Stimulated activated CD4-positive, alpha-beta T cell treated with anti-CD3 and anti-CD28 coated beads, TNF-alpha, amount 100 ng/mL, for 24 hours (primary cell): ENCODE results near the gene ADGRF3.
"Not testable (repeated sequence)": the region's sequence is repeated elsewhere in the genome, so short reads cannot be mapped to it uniquely, and the experiment has no call there.

Experiments used
- DNase-seq, 3 experiments: peaks; one replicate each; pipeline ENCODE4 v3.0.0-alpha.2; 2020; ENCODE audit warnings: low read depth in 3 of 3

ADGRF3 gene

DNA sequence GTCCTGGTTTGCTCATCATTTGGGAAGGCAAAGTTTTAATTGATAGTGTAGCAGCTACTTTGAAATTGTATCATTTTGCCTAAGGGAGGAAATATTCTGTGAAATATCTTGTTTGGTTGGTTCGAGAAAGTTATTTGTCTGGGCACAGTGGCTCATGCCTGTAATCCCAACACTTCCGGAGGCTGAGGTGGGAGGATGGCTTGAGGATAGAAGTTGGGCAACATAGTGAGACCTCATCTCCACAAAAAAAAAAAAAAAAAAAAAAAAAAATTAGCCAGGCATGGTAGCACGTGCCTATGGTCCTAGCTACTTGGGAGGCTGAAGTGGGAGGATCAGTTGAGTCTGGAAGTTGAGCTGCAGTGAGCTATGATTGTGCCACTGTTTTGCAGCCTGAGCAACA, 3.1 kb upstream of the ADGRF3 start:
- no peak for DNase-seq

DNA sequence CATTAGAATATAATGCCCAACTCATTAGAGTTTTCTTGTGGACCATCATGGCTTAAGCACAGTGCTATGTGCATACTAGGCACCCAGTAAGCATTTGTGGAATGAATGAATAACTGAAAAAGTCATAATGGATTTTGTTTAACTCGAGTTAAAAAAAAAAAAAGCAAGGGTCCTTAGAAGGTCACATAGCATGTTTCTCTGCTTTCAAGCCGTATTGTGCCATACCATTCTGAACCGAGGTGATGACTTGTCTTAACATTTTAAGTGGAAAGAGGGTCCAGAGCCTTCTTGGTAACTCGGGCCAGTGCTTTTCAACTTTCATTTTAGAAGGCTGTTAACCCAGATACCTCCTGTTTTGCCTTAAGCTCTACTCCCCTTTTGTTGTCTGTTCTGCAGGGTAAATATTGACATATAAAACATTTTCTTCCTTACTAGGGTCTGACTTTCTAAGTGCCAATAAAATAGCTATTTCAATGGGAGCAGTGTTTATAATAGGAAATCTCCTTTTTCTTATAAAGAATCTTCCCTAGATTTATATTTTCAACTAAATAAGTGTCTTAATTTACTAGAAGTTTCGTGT, 787 bp upstream of the ADGRF3 start:
- no peak for DNase-seq

DNA sequence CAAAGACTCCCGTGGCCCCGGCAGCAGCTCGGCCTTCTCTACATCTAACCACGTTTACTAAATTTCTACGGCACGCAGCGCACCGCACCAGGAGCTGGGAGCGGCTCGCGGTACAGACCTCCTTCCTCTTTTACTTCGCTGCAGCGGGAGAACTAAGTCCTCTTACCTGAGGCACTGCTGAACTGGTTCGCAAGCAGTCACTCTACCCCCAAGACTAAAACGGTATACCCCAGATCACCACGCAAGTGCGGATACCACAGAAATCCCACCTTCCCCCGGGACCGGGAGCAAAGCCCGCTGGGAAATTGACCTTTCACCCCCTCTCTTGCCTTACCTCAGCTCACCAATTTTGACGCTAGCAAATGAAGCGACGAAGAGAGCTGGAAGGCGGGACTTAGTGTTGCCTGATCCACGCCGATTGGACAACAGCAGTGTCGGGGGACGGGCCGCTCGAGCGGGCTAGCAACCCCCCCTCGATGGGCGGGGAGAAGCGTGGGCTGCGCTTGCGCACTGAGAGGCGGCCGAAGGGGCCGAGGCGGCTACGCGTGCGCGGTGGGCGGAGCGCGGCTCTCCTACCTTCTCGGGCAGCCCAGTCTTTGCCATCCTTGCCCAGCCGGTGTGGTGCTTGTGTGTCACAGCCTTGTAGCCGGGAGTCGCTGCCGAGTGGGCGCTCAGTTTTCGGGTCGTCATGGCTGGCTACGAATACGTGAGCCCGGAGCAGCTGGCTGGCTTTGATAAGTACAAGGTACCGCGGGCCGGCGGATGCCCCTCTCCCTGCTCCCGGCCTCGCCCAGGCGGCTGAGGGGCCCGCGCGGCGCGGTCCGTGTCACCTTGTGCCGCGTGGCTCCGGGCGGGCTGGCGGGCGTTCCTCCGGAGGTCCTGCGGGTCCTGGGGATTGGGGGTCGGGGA, 790 bp downstream of the ADGRF3 start, which contains the start of gene SELENOI:
Gene SELENOI, plus strand, starts transcription at position 599 of the 909 bp plus-strand sequence. Its CDS starts 90 bp downstream, at position 689.
- DNase-seq = peak; percentile 98 to 99 (median 99)

DNA sequence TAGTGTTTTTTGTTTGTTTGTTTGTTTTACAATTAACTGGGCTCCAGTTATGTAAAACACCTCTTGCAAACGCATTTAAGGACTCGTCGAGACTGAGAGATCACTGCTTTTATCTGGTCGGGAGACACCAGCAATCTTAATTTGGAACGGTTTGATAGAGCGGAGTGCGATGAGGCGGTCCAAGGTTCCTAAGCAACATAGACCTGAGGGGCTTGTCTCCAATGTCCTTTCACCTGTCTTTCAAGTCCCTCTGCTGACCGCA, 1.4 kb downstream of the ADGRF3 start:
- DNase-seq = no peak

DNA sequence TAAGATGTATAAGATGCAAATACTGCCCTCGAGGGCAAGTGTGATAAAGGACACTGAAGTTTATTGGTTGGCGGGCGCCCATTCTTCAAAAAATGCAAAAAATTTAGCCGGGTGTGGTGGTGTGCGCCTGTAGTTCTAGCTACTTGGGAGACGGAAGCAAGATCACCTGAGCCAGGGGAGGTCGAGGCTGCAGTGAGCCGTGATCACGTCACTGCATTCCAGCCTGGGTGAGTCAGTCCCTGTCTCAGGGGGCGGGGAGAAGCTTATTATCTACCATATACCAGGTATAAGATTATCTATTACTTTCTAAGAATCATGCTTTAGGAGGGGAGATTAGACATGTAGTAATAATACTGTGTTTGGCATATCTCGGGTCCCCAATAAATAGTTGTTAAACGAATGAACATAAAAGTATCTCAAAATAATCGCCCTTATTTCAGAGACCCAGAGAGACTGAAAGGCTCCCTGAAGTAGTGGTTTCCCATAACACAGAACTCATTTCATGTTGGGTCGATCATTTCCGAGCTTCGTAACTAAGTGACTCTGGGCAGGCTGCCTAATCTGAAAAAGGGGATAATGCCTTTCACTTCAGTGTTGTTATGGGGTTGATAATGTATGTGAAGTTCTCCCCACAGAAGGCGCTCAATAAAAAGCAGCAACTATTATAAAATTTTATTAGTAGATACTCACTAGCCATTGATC, 1.9 kb downstream of the ADGRF3 start:
- DNase-seq = peak in 1 of 3 experiments; percentile 16

DNA sequence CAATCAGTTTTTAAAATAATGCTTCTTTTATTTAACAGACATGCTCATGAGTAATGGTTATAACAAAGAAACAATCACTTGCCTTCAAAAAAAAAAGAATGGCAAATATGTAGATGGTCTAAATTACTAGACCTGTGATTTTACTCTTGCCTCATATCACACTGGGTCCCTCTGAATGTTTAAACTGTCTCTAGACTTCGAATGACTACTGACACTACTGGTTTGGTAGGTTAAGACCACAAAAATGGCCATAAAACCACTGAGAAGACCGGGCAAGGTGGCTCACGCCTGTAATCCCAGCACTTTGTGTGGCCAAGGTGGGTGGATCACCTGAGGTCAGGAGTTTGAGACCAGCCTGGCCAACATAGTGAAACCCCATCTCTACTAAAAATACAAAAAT, 5.8 kb downstream of the ADGRF3 start:
- no peak for DNase-seq

DNA sequence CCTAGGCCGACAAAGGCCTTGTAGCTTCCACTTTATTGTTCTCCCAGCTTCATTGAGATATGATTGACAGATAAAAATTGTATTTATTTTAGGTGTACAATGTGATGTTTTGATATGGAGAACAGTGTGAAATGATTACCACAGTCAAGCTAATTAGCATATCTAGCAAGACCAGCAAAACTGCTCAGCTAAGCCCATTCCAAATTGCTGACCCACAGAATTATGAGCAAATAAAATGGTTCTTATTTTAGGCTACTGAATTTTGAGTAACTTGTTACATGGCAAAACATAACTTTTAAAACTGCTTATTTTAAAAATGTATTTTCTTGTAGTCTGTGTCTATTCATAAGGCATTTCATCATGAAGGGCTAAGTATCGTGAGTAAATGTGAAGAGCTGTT, 9.3 kb downstream of the ADGRF3 start:
- no peak for DNase-seq

DNA sequence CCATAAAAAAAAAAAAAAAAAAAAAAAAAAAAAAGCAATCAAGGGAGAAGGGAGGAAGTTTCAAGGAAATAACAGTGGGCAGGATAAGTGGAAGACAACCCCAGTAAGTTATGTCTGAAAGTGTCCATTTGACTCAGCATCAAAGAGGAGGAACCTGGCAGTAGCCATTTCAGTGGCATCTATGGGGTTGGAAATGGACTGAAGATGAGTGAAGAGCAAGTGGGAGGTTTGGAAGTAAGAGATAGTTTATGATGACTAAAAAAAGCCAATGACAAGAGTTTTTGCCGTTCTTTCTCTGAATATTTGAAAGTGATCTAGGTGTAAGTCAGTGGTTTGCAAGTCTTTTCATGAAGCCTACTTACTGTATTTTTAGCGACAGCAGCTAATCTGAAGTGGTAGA, 9.9 kb downstream of the ADGRF3 start:
- DNase-seq = no peak

DNA sequence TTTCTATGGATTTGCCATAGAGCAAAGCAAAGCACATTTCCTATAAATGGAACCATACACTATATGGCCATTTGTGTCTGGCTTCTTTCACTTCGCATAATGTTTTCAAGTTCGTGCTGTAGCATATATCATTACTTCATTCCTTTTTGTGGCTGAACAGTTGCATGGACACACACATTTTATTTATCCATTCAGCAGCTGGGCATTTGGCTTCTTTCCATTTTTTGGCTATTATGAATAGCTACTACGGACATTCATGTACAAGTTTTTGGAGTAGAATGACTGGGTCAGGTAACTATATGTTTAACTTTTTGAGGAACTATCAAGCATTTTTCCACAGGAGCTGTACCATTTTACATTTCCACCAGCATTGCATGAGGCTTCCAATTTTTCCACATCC, 11.4 kb downstream of the ADGRF3 start:
- no peak for DNase-seq

DNA sequence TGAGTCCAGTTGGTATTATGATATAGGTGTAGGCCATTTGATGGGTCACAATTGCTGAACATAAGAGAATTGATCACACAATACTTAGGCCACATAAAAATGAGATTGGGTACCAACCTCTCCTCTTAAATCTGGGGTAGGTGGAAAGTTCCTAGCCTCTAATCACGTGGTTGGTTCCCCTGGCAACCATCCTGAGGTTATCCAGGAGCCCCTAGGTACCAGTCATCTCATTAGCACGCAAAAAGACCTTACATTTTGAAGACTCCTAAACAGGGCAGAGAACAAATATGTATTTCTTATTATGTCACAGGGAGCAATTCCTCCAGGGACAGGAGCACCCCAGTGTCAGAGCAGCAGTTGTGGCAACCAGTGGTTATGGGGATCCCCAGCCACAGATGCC, 13.3 kb downstream of the ADGRF3 start:
- DNase-seq = no peak

DNA sequence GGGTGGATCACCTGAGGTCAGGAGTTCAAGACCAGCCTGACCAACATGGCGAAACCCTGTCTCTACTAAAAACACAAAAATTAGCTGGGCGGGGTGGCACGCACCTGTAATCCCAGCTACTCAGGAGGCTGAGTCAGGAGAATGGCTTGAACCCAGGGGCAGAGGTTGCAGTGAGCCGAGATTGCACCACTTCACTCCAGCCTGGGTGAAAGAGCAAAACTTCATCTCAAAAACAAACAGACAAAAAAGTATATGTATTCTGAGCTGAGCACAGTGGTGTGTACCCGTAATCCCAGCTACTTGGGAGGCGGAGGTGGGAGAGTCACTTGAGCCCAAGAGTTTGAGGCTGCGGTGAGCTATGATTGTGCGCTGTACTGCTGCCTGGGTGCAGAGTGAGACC, 15.3 kb downstream of the ADGRF3 start:
- not testable (repeated sequence) for DNase-seq

DNA sequence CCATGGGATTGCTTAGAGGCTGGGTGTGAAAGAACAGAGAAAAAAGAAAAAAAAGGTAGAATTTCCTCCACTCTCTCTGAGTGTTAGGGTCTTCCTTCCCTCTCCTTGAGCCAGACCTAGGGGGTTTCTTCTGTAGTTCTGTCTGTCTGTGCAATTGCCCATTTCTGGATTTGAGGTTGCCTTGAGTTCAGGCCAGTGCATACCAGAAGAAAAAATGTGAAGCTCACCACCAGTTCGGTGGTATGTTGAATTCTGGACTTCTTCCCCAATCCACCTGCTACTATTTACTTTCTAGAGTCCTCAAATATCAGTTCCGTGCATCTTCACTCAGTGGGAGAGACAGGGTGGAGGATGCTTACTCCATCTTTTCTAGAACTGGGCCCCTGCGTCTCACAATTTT, 16.0 kb downstream of the ADGRF3 start:
- no peak for DNase-seq

DNA sequence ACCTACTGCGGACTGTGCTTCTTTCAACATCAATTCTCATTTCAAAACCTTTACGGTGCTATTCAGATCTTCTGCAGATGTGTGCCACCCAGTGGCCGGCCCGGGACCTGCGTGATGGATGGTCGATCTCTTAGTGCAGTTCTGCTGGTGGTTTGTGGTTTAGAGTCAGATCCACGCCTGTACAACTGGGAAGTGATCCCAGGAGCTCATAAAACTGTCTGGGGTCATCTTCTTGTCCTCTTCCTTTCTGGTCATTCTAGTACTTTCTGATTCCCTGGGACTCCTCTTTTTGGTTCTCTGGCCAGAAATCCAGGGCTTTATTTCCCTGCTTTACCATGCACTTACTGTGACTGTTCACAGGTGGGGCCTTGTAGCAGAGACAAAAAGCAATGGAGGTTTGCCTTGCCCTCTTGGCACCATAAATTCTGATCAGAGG, 16.5 kb downstream of the ADGRF3 start:
- DNase-seq = peak; percentile 62 to 83 (median 62)

DNA sequence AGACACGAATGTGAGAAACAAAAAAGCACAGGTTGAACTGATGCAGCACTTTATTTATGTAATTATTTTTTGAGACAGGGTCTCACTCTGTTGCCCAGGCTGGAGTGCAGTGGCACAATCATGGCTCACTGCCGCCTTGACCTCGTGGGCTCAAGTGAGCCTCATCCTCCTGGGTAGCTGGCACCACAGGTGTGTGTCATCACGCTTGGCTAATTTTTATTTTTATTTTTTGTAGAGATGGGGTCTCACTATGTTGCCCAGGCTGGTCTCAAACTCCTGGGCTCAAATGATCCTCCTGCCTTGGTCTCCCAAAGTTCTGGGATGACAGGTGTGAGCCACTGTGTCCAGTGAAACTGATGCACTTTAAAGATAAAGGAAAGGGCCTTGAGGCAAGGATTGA, 17.5 kb downstream of the ADGRF3 start:
- not testable (repeated sequence) for DNase-seq

DNA sequence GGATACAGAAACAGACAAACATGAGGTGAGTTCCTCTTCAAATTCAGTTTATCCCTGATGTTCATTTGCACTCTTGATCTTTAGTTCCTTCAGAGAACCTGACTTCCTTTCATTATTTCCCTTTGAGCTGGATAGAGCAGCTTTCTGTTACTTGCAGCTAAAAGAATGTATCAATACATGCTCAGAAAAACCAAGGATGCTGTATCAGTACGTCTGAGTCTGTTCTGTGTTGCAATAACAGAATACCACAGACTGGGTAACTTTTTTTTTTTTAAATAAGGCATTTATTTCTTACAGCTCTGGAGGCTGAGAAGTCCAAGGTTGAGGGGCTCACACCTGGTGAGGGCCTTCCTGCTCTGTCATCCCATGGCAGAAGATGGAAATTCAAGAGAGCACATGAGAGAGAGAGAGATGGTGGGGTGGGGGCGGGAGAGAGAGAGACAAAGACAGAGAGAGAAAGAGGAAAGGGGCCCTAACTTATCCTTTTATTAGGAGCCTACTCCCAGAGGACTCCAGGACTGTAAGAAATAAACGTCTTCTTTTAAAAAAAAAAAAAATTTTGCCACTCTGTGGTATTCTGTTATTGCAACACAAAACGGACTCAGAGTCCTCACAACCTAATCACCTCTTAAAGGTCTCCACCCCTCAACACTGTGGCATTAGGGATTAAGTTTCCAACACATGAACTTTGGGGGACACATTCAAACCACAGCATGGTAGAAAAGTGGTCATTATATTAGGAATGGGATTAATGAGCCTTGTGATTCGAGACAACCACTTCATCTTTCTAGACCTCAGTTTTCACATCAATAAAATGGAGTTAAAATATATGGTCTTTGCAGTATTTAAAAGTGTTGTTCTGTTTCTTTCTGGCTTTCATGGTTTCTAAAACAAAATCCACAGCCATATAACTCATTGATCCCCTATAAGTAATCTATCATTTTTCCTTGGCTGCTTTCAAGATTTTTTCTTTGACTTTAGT, 19.0 kb downstream of the ADGRF3 start:
- DNase-seq = no peak

DNA sequence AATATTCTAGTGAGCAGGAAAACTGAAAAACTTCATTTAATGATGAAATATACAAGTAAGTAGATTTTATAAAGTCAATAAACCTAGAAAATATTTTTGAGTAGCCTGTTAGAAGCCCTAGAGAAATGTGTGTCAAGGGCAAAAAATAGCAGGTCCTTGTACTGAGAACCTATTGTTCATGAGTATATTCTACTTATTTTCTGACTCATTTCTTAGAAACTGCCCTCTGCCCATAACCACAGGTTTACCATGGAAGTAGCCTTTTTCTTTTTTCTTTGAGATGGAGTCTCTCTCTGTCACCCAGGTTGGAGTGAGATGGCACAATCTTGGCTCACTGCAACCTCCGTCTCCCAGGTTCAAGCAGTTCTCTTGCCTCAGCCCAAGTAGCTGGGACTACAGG, 20.1 kb downstream of the ADGRF3 start:
- DNase-seq = no peak

DNA sequence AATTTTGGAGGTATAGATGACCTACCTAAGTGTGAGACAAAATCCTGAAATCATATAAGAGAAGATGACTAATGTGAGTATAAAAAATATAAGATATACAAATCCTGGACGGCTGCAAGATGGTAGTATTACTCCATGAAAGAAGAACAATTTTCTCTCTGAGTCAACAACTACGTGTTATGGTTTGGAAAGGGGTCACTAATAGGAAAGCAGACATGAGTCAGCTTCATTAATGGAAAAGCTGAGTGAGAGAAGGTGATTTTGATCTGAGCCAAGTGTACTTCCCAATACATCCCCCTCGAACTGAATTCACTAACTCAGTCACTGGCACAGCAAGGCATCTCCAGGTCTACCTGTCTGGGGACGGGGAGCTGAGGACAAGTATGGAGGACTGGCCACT, 20.7 kb downstream of the ADGRF3 start:
- no peak for DNase-seq

DNA sequence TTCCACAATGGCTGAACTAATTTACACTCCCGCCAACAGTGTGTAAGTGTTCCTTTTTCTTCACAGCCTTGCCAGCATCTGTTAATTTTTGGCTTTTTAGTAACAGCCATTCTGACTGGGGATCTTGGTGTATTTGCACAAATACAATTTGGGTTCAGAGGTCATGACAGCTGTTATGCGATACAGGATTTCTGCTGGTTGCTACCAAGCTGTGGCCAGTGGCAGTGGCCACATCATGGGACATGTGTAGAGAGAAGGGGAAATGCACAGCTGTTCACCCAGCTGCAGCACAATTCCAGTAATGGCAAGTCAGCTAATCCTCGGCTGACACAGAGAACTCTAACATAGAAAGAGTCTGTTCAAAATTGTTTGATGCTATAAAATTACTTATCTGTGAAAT, 21.7 kb downstream of the ADGRF3 start:
- no peak for DNase-seq

DNA sequence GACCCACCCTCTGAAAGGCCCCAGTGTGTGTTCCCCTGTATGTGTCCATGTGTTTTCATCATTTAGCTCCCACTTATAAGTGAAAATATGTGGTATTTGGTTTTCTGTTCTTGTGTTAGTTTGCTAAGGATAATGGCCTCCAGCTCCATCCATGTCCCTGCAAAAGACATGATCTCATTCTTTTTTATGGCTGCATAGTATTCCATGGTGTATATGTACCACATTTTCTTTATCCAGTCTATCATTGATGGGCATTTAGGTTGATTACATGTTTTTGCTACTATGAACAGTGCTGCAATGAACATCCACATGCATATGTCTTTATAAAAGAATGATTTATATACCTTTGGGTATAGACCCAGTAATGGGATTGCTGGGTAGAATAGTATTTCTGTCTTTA, 22.1 kb downstream of the ADGRF3 start:
- DNase-seq = not testable (repeated sequence)

DNA sequence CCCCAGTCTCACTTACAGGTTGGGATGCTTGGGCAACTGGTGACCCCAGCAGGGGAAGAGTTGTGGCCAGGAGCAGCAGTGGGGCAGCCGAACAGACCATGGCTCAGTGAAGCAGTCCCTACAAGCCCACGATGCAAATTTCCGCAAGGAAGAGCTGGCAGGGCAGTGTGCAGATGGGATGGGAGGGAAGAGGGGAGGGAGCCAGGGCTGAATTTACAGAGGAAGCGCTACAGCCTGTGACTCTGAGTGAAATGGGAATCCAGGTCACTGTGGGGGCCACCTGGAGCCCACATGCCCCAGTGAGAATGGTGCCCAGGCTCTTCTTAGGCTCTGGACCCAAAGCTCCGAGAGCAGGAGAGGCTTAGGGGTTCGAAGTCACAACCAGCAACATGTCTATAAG, 27.6 kb downstream of the ADGRF3 start:
- no peak for DNase-seq

DNA sequence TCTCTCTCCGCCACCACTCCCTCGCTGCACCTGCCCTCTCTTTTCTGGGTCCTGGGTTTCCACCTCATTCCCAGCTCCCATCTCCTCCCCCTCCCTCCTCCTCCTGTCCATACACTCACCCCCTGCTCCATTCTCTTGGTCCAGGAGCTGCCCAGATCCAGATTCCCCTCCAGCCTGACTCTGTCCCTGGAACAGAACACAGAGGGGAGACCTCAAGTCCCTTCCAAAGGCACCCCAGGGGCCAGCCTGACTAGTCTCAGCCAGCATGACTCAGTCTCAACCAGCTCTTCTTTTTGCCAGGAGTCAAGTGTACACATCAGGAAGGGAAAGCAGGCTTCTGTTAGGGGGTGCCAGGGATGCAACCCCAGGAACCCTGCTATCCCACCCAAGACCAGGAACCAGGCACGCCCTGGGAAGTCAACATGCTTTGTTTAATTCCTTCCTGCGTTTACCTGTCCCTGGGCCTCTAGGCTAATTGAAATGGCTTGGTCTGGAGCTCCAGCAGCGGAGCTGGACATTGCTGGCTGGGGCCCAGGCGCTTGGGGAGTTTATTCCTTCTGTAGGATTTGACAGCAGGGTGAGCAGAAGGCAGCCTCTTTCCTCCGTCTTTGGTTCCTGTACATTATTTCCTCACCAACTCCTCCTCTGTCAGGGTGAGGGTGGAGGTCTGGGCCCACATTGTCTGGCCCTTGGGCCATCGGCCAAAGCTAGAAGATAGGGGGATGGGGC, 29.0 kb downstream of the ADGRF3 start:
- no peak for DNase-seq
